NB4 (cell line): ENCODE data around the gene SOX6.

Source experiments
- DNase-seq: peaks from one replicate; pipeline ENCODE4 v3.0.0; 2010; ENCODE audit warnings: low read depth
- H3K4me3 ChIP-seq: one replicate; pipeline ENCODE4 v1.5.1; 2011; ENCODE audit warnings: mild to moderate bottlenecking, low read depth, low read length, moderate library complexity
- MYC ChIP-seq: IDR thresholded peaks from 2 replicates; pipeline ENCODE4 v1.6.1; 2011; ENCODE audit warnings: low read depth, low read length
- POLR2A ChIP-seq: IDR thresholded peaks from 2 replicates; pipeline ENCODE4 v1.6.1; 2011; ENCODE audit warnings: mild to moderate bottlenecking; ENCODE audit not compliant: insufficient read length; ENCODE audit errors: extremely low read depth
- TF ChIP-seq, protein P1 (sequence below): IDR thresholded peaks from 2 replicates; pipeline ENCODE4 v1.6.1; 2011; ENCODE audit warnings: low read depth, low read length
- TF ChIP-seq, protein P2 (sequence below): IDR thresholded peaks from one replicate; pipeline ENCODE4 v1.5.1; 2012; ENCODE audit warnings: low read depth, low read length

The SOX6 gene

DNA sequence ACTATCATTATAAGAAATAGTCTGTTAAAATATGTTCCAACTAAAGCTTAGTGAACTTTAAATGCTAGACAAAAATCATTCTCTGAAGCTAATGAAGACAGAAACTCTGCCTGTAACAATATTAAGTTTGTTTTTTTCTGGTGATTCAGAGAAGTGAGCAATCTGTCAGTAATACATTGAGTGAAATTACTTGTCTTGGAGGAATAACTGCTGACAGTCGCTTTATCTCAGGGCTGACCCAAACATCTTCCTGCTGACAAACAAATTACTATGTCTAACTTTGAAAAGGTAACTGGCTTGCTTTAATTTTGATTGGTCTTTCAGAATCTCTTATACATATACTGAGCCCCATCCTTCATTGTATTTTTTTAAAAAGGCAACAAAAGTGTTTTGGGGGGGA lies 264.5 kb downstream of the SOX6 start:
- no peak for DNase-seq
- no peak overlapping the region for H3K4me3 ChIP-seq
- TF ChIP-seq, protein P1, sequence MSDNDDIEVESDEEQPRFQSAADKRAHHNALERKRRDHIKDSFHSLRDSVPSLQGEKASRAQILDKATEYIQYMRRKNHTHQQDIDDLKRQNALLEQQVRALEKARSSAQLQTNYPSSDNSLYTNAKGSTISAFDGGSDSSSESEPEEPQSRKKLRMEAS = no peak
- TF ChIP-seq MYC (no peak), POLR2A (no peak)
- TF ChIP-seq, protein P2, sequence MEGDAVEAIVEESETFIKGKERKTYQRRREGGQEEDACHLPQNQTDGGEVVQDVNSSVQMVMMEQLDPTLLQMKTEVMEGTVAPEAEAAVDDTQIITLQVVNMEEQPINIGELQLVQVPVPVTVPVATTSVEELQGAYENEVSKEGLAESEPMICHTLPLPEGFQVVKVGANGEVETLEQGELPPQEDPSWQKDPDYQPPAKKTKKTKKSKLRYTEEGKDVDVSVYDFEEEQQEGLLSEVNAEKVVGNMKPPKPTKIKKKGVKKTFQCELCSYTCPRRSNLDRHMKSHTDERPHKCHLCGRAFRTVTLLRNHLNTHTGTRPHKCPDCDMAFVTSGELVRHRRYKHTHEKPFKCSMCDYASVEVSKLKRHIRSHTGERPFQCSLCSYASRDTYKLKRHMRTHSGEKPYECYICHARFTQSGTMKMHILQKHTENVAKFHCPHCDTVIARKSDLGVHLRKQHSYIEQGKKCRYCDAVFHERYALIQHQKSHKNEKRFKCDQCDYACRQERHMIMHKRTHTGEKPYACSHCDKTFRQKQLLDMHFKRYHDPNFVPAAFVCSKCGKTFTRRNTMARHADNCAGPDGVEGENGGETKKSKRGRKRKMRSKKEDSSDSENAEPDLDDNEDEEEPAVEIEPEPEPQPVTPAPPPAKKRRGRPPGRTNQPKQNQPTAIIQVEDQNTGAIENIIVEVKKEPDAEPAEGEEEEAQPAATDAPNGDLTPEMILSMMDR = no peak

DNA sequence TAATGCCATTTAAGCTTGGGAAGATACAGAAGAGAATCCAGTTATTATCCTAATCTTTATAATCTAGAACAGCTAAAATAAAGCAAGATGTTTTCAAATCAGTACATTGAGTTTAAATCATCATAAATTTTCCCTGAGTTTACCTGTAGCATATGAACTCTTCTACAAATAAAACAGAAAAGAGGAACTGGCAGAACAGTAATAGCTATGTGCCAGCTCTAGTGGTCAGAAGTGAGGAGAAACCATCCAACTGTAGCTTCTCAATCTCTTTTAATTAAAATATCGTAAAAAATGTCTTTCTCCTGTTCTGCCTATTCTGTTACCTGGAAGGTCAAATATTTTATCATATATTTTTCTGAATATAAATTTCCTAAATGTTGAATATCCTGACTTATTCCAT lies 266.9 kb downstream of the SOX6 start:
- DNase-seq = no peak
- TF ChIP-seq, protein P1 = no peak
- TF ChIP-seq, protein P2 = no peak
- TF ChIP-seq POLR2A = no peak
- no peak for TF ChIP-seq MYC
- H3K4me3 ChIP-seq = no peak overlapping the region

DNA sequence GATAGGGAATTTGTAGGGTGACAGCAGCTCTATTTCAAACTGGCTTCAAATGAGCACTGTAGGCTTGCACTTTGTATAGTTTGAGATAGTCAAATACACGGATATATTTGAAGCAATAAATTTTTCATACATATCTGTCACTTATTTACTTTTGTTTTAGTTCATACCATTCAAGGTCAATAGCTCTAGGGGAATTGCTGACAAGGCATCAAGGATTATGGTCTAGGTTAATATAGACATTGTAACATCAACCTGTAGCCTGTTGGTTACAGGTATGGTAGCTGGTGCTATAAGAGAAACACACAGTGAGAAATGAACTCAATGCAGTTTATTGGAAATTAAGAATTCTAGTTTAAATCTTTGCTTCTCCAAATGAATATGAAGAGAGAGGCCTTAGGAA lies 267.6 kb downstream of the SOX6 start:
- no peak for DNase-seq
- TF ChIP-seq POLR2A (no peak), MYC (no peak)
- TF ChIP-seq, protein P1 = no peak
- TF ChIP-seq, protein P2 = no peak
- H3K4me3 ChIP-seq = no peak overlapping the region

DNA sequence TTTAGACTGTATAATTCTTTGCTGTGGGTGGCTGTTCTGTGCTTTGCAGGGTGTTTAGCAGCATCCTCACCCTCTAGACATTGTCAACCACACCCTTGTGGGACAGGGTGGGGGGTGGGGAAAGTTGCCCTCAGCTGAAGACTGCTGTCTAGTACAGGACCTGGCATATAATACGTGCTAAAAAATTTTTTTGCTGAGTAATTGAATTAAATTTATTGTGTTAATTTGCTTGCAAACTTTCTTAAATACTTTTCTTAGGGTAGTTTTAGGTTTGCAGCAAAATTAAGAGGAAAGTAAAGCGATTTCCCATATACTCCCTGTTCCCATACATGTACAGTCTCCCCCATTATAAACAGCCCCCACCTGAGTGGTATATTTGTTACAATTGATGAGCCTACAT lies 268.5 kb downstream of the SOX6 start:
- no peak for DNase-seq
- no peak overlapping the region for H3K4me3 ChIP-seq
- TF ChIP-seq, protein P2 = no peak
- TF ChIP-seq MYC (no peak), POLR2A (no peak)
- TF ChIP-seq, protein P1 = no peak

DNA sequence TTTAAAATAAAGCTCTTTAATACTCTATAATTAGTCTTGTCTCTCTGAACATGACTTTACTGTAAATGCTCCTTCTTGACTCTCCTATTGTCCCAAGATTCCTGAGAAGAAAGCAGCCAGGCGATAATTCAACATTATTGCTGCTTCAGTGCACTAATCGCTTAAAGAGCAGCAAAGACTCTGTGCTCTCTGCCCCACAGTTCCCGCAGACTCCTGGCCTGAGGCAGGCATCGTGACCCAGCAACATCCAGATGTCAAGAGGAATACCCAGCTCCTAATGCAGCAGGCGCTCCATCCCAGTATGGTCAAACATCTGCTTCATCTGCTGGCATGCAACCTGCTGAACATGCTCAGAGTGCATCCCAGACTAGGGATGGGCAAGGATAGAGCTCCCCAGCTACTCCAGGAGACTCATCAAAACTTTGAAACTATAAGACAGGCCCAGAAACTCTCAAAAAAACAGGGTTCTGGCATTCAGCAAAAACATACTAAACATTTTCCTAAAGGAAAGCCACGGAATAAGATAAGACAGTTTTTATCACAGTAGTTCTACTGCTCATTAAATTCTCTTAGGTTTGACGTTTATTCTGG lies 270.0 kb downstream of the SOX6 start:
- H3K4me3 ChIP-seq = no peak overlapping the region
- TF ChIP-seq POLR2A = no peak
- DNase-seq = no peak

DNA sequence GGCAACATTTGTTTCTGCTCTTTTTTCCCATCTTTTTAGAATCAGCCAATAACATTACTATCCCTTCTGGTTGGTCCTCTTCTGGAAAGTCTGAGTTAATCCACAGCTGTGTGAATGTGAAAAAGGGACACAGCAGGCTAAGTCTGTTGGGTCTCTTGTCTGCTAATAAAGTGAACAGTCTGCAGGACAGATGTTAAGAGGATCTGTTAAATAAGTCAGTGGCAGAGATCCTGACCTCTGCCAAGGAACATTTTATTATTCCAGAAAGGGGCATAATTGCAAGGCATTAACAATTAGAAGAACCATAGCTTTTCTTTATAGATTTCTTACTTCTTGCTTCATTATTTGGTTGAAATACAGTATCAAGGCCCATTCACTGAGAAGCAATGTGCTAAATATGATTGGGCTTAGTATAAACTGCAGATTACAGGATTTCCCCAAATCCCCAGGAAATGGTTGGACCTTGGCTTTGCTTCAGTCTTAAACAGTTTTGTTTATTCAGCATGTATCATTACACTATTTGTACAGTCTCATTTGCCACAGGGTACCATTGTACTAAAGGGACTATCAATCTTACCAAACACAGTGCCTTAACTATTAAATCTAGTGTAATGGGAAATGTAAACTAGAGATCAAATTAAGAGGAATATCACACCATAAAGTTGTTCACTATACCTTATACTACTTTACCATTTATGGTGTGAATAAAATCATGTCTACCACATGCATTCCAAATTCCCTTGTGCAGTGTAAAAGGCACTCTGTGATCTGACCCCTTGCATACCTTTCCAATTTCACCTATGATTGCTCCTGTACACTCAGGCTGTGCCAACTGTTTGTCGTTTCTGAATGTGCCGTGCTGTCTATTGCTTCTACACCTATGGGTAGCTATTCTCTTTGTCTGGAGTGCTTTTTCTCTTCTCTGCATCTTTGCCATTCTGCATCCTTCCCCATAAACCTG lies 274.0 kb downstream of the SOX6 start:
- no peak for DNase-seq
- H3K4me3 ChIP-seq = no peak overlapping the region
- no peak for TF ChIP-seq POLR2A
- TF ChIP-seq, protein P1 = no peak
- TF ChIP-seq, protein P2 = no peak
- no peak for TF ChIP-seq MYC
